ENCODE data around the gene STPG4.

DNA sequence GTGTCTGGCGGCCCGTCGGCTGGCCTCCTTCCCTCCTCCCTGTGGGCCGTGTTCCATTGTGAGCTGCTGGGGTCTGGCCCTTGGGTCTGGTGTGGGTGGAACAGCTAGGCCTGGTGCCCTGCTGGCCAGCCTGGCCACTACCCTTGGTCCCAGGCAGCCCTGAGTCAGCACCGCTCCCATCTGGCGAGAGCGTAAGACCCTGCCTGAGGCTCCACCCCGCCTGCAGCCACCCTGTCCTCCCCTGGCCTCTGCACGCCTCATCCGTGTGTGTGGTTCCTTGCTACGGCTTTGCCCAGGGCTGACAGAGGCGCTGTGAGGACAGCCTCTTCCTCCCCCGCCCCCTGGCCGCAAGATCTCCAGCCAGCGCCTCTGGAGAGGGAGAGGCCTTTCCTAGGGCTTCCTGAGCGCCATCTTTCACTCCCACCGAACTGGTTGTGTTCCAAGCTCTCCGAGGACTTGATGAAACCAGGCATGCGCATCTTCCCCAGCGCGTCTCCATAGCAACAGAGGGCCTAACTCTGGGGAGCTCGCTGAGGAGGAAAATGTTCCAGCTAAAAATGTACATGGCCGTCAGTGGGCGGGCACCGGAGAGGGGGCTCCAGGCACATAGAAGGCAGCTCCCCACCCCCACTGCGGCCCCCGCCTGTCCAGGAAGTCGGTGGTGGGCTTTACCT lies 83.0 kb downstream of the STPG4 start:
- TF ChIP-seq, protein P1, sequence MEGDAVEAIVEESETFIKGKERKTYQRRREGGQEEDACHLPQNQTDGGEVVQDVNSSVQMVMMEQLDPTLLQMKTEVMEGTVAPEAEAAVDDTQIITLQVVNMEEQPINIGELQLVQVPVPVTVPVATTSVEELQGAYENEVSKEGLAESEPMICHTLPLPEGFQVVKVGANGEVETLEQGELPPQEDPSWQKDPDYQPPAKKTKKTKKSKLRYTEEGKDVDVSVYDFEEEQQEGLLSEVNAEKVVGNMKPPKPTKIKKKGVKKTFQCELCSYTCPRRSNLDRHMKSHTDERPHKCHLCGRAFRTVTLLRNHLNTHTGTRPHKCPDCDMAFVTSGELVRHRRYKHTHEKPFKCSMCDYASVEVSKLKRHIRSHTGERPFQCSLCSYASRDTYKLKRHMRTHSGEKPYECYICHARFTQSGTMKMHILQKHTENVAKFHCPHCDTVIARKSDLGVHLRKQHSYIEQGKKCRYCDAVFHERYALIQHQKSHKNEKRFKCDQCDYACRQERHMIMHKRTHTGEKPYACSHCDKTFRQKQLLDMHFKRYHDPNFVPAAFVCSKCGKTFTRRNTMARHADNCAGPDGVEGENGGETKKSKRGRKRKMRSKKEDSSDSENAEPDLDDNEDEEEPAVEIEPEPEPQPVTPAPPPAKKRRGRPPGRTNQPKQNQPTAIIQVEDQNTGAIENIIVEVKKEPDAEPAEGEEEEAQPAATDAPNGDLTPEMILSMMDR (IDR thresholded peaks at IDR 0.05): peak in 1 of 6 experiments; percentile 4
- TF ChIP-seq POLR2A (IDR thresholded peaks at IDR 0.05): no peak

Data from thyroid gland (tissue), 4 donors.